Colonic mucosa (tissue), 4 donors: ENCODE measurements around the gene NDUFA7. TPM values are rescaled to one million over a fixed set of nuclear protein-coding genes. Genes with fewer than 3 reads are reported as not detected.
A peak's percentile ranks its signal among the peaks of the same experiment; 100 is the strongest.

Source experiments
- DNase-seq: peaks from one replicate; pipeline ENCODE4 v3.0.0-alpha.2; 2020
- H3K27ac ChIP-seq: fragments of 200-600 bp; one replicate; pipeline ENCODE4 v1.8.0; 2021
- H3K27me3 ChIP-seq: fragments of 200-600 bp; one replicate; pipeline ENCODE4 v1.8.0; 2021
- H3K36me3 ChIP-seq: fragments of 200-600 bp; one replicate; pipeline ENCODE4 v1.8.0; 2021
- H3K4me1 ChIP-seq: fragments of 200-600 bp; one replicate; pipeline ENCODE4 v1.8.0; 2021; ENCODE audit warnings: mild to moderate bottlenecking
- H3K4me3 ChIP-seq: fragments of 200-600 bp; one replicate; pipeline ENCODE4 v1.8.0; 2021
- H3K9ac ChIP-seq, 2 donors: one replicate each; pipeline ENCODE4 v1.7.0; 2013; ENCODE audit warnings: control low read depth in 2 of 2, low read depth in 2 of 2, low read length in 2 of 2
- H3K9me3 ChIP-seq: fragments of 200-600 bp; one replicate; pipeline ENCODE4 v1.8.0; 2021
- CTCF ChIP-seq: fragments of 200-600 bp; IDR thresholded peaks from one replicate; pipeline ENCODE4 v1.8.0; 2022; ENCODE audit warnings: antibody characterized with exemption, mild to moderate bottlenecking
- intact Hi-C: fragments of 100-400 bp; cut with DNase I; formaldehyde crosslinking; loops from one replicate; pipeline ENCODE4 v1.14.1; 2022
- total RNA-seq, 2 donors: library from RNA; stranded (reverse); fragmentation: NEBNext Ultra II Directional in 1 of 2; extraction: Animal tissue kit (Norgen Biotek cat#: 25700) in 1 of 2; gene quantifications; one replicate each; pipeline ENCODE4 v1.2.1, GENCODE V29; 2021
- donor health status: healthy.
- donor health status: DM: no; HTN: no; CAD: no.
- donor health status: DM: no; HTN: no; CAD: no.

The NDUFA7 gene
- total RNA-seq, 2 donors from 2014 or later = 57.4 to 58.3 TPM

- Histone ChIP-seq H3K4me3 (peak overlapping the region; percentile 29), H3K27ac (no peak overlapping the region), H3K36me3 (no peaks in the 10 kb centered on the region), H3K27me3 (peaks cover 31% of the 10 kb centered on the region), H3K4me1 (peaks cover 9% of the 10 kb centered on the region), H3K9ac (no peak overlapping the region), H3K9me3 (no peaks in the 10 kb centered on the region)
- DNase-seq = no peak
- no peak for TF ChIP-seq CTCF
- intact Hi-C loops = no loop called here
Observed at GRCh38 chr19:8333767-8334457, 12.7 kb upstream of the NDUFA7 start.

- Histone ChIP-seq H3K4me3 (no peak overlapping the region), H3K9me3 (no peaks in the 10 kb centered on the region), H3K27me3 (peaks cover 31% of the 10 kb centered on the region), H3K4me1 (peaks cover 9% of the 10 kb centered on the region), H3K9ac (no peak overlapping the region), H3K27ac (no peak overlapping the region), H3K36me3 (no peaks in the 10 kb centered on the region)
- no peak for TF ChIP-seq CTCF
- no peak for DNase-seq
- intact Hi-C loops = no loop called here
Observed at GRCh38 chr19:8332976-8333766, 12.0 kb upstream of the NDUFA7 start.

- TF ChIP-seq CTCF = no peak
- DNase-seq = no peak
- Histone ChIP-seq H3K4me3 (no peak overlapping the region), H3K9ac (no peak overlapping the region), H3K9me3 (no peaks in the 10 kb centered on the region), H3K27me3 (peaks cover 31% of the 10 kb centered on the region), H3K36me3 (no peaks in the 10 kb centered on the region), H3K27ac (no peak overlapping the region), H3K4me1 (peaks cover 9% of the 10 kb centered on the region)
- intact Hi-C loops = no loop called here
Observed at GRCh38 chr19:8331263-8331845, 10.2 kb upstream of the NDUFA7 start.

- peaks cover 9% of the 10 kb centered on the region for H3K4me1 ChIP-seq
- intact Hi-C loops = no loop called here
- H3K27ac ChIP-seq = no peak overlapping the region
- H3K27me3 ChIP-seq = peaks cover 21% of the 10 kb centered on the region
- H3K4me3 ChIP-seq = no peak overlapping the region
- no peak for TF ChIP-seq CTCF
- H3K36me3 ChIP-seq = no peaks in the 10 kb centered on the region
- H3K9me3 ChIP-seq = no peaks in the 10 kb centered on the region
- no peak for DNase-seq
- no peak overlapping the region for H3K9ac ChIP-seq
Observed at GRCh38 chr19:8329996-8330395, 8.8 kb upstream of the NDUFA7 start.

GRCh38 chr19:8325454-8325853 lies 4.3 kb upstream of the NDUFA7 start:
- no peak overlapping the region for H3K27ac ChIP-seq
- no peak overlapping the region for H3K9ac ChIP-seq
- H3K36me3 ChIP-seq = no peaks in the 10 kb centered on the region
- H3K9me3 ChIP-seq = no peaks in the 10 kb centered on the region
- no peaks in the 10 kb centered on the region for H3K4me1 ChIP-seq
- intact Hi-C loops = no loop called here
- DNase-seq = no peak
- TF ChIP-seq CTCF = no peak
- H3K27me3 ChIP-seq = no peaks in the 10 kb centered on the region
- no peak overlapping the region for H3K4me3 ChIP-seq
